Neural progenitor cell (in vitro differentiated cells): Measurements from ENCODE around the gene SSTR4. TPM values are rescaled to one million over a fixed set of nuclear protein-coding genes. Genes with fewer than 3 reads are reported as not detected.

ENCODE experiments used
- DNase-seq: peaks from one replicate; pipeline ENCODE4 v3.0.0-alpha.2; 2016; ENCODE audit warnings: low spot score
- H2AFZ ChIP-seq: fragments of 200-600 bp; sonication (generic); replicated peaks from 2 replicates; pipeline ENCODE4 v1.6.1; 2016; ENCODE audit warnings: antibody characterized with exemption
- H3F3A ChIP-seq: fragments of 200-600 bp; sonication (generic); 2 replicates; pipeline ENCODE4 v1.6.1; 2016; ENCODE audit warnings: antibody characterized with exemption, low read depth
- H3K27ac ChIP-seq: fragments of 200-600 bp; sonication (generic); 2 replicates; pipeline ENCODE4 v1.5.1; 2016; ENCODE audit warnings: mild to moderate bottlenecking
- H3K27me3 ChIP-seq: fragments of 200-600 bp; sonication (generic); 2 replicates; pipeline ENCODE4 v1.6.1; 2016; ENCODE audit warnings: mild to moderate bottlenecking, moderate library complexity
- H3K36me3 ChIP-seq: fragments of 200-600 bp; sonication (generic); 2 replicates; pipeline ENCODE4 v1.5.1; 2016
- H3K4me1 ChIP-seq: fragments of 200-600 bp; sonication (generic); 2 replicates; pipeline ENCODE4 v1.6.1; 2016; ENCODE audit warnings: mixed run types
- H3K4me2 ChIP-seq: fragments of 200-600 bp; sonication (generic); 2 replicates; pipeline ENCODE4 v1.6.1; 2016
- H3K4me3 ChIP-seq: fragments of 200-600 bp; sonication (generic); 2 replicates; pipeline ENCODE4 v1.5.1; 2016
- H3K79me2 ChIP-seq: fragments of 200-600 bp; sonication (generic); 2 replicates; pipeline ENCODE4 v1.6.1; 2016; ENCODE audit warnings: low read depth
- H3K9ac ChIP-seq: fragments of 200-600 bp; sonication (generic); 2 replicates; pipeline ENCODE4 v1.6.1; 2016
- H3K9me3 ChIP-seq: fragments of 200-600 bp; sonication (generic); 2 replicates; pipeline ENCODE4 v1.5.1; 2016; ENCODE audit warnings: low read depth
- H4K20me1 ChIP-seq: fragments of 200-600 bp; sonication (generic); 2 replicates; pipeline ENCODE4 v1.6.1; 2016; ENCODE audit warnings: low read depth
- H3K27ac Mint-ChIP-seq: 3 replicates; pipeline ENCODE4 v1.8.0; 2021; ENCODE audit warnings: mixed read lengths
- H3K27me3 Mint-ChIP-seq: 2 replicates; pipeline ENCODE4 v1.8.0; 2022; ENCODE audit warnings: low read depth, mild to moderate bottlenecking, inconsistent platforms, moderate library complexity, mixed read lengths; ENCODE audit not compliant: insufficient read depth
- H3K36me3 Mint-ChIP-seq: 3 replicates; pipeline ENCODE4 v1.8.0; 2021; ENCODE audit warnings: mixed read lengths
- H3K4me1 Mint-ChIP-seq: 3 replicates; pipeline ENCODE4 v1.8.0; 2021; ENCODE audit warnings: mixed read lengths
- H3K4me3 Mint-ChIP-seq: 3 replicates; pipeline ENCODE4 v1.8.0; 2021; ENCODE audit warnings: mild to moderate bottlenecking, moderate library complexity, mixed read lengths
- H3K9me3 Mint-ChIP-seq: 3 replicates; pipeline ENCODE4 v1.8.0; 2020; ENCODE audit warnings: mixed read lengths
- EZH2 ChIP-seq: fragments of 200-600 bp; sonication (generic); IDR thresholded peaks from 2 replicates; pipeline ENCODE4 v1.6.1; 2017; ENCODE audit warnings: antibody characterized with exemption, mild to moderate bottlenecking, moderate library complexity
- EZH2phosphoT487 ChIP-seq: fragments of 200-600 bp; sonication (generic); IDR thresholded peaks from 2 replicates; pipeline ENCODE4 v1.6.1; 2017; ENCODE audit warnings: antibody characterized with exemption
- total RNA-seq: library from RNA; depleted of rRNA; stranded (reverse); fragments of >200 nt; gene quantifications from 2 replicates; pipeline ENCODE4 v1.2.3, GENCODE V29; 2015; ENCODE audit warnings: low replicate concordance
- TF ChIP-seq, protein P1 (sequence below): fragments of 200-600 bp; sonication (generic); IDR thresholded peaks from 2 replicates; pipeline ENCODE4 v1.5.1; 2017; ENCODE audit warnings: antibody characterized with exemption, mild to moderate bottlenecking

The SSTR4 gene
- total RNA-seq, 1 donor from 2014 or later: not detected

DNA sequence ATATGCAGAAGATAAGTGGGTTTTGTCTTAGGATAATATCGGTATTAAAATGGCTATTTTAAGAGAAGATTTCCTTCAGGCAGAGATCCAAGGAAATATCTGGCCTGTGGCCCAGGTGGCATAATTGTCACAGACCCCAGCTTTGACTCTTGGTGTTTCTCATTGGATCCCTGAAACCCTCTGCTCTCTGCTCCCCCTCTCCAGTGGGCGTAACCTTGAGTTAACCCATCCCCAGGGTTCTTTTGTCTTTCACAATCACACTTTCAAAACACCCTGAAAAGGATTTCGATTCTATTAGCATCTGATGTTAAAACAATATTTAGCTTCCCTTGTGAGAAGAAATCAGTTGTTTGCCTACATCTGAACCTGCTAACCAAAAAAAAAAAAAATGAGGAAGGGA, 7.2 kb downstream of the SSTR4 start:
- Histone ChIP-seq H3K4me3 (no peak overlapping the region), H3K4me1 (peaks cover 12% of the 10 kb centered on the region), H2AFZ (no peak overlapping the region), H3K27me3 (peaks cover 97% of the 10 kb centered on the region), H3K9ac (no peak overlapping the region), H3K27ac (no peak overlapping the region), H3F3A (no peaks in the 10 kb centered on the region), H3K9me3 (no peaks in the 10 kb centered on the region), H3K79me2 (no peaks in the 10 kb centered on the region), H3K4me2 (peak overlapping the region; percentile 36), H3K36me3 (no peaks in the 10 kb centered on the region), H4K20me1 (no peaks in the 10 kb centered on the region)
- Mint-ChIP-seq H3K27me3 (peaks cover 33% of the 10 kb centered on the region), H3K36me3 (no peaks in the 10 kb centered on the region), H3K4me3 (no peak overlapping the region), H3K9me3 (peaks cover 3% of the 10 kb centered on the region), H3K27ac (no peak overlapping the region), H3K4me1 (no peaks in the 10 kb centered on the region)
- TF ChIP-seq EZH2phosphoT487: no peak
- TF ChIP-seq, protein P1, sequence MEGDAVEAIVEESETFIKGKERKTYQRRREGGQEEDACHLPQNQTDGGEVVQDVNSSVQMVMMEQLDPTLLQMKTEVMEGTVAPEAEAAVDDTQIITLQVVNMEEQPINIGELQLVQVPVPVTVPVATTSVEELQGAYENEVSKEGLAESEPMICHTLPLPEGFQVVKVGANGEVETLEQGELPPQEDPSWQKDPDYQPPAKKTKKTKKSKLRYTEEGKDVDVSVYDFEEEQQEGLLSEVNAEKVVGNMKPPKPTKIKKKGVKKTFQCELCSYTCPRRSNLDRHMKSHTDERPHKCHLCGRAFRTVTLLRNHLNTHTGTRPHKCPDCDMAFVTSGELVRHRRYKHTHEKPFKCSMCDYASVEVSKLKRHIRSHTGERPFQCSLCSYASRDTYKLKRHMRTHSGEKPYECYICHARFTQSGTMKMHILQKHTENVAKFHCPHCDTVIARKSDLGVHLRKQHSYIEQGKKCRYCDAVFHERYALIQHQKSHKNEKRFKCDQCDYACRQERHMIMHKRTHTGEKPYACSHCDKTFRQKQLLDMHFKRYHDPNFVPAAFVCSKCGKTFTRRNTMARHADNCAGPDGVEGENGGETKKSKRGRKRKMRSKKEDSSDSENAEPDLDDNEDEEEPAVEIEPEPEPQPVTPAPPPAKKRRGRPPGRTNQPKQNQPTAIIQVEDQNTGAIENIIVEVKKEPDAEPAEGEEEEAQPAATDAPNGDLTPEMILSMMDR: no peak
- DNase-seq: peak; percentile 27

DNA sequence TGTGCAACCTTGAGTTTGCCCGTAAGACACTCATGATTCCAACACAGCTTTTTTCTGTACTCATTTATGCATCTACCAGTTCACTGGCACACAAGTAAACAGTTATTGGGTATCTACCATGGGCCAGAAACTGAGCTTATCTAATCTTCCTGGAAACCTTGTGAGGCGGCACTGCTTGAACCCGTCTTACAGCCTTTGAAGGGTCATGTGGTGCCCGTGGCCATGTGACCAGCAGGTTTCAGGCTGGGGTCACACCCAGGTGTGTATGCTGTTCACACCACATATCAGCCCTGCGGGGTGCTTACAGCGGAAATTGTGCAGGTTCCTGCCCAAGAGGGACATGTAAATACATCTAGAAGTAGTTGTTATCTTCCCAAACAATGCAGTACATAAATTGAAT, 8.3 kb downstream of the SSTR4 start:
- TF ChIP-seq, protein P1: no peak
- TF ChIP-seq EZH2: no peak
- TF ChIP-seq EZH2phosphoT487: no peak
- no peak for DNase-seq
- no peak overlapping the region for H3K27ac Mint-ChIP-seq
- Histone ChIP-seq H3K27ac (no peak overlapping the region), H3K27me3 (peaks cover 97% of the 10 kb centered on the region), H3K4me1 (peaks cover 12% of the 10 kb centered on the region), H3K79me2 (no peaks in the 10 kb centered on the region), H3K4me2 (no peak overlapping the region), H3K9me3 (no peaks in the 10 kb centered on the region), H3K36me3 (no peaks in the 10 kb centered on the region), H2AFZ (no peak overlapping the region), H3K9ac (no peak overlapping the region), H3F3A (no peaks in the 10 kb centered on the region), H4K20me1 (peaks cover 6% of the 10 kb centered on the region), H3K4me3 (no peak overlapping the region)
- H3K4me3 Mint-ChIP-seq: no peak overlapping the region
- H3K9me3 Mint-ChIP-seq: peaks cover 3% of the 10 kb centered on the region
- H3K36me3 Mint-ChIP-seq: no peaks in the 10 kb centered on the region
- H3K4me1 Mint-ChIP-seq: no peaks in the 10 kb centered on the region
- peaks cover 34% of the 10 kb centered on the region for H3K27me3 Mint-ChIP-seq

DNA sequence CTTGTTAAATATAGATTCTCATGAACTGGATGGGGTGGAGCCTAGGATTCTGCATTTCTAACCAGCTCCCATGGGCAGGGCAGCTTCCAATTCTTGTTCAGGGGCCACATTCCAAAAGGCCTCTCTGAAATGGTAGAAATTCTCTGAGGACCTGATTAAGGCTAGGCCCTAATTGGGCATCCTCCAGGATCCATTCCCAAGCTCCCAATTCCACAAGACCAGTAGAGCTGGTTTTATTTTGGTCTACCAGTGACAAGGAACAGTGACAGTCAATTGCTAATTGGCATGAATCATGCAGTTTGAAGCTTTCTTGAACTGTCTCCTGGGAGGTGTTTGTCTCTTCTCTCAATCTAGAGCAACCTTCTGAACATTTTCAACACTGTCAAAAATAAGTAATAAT, 11.3 kb downstream of the SSTR4 start:
- H3K27me3 Mint-ChIP-seq: peaks cover 37% of the 10 kb centered on the region

More for the DNA sequence above, 11.3 kb downstream of the SSTR4 start:
- no peak overlapping the region for H2AFZ ChIP-seq
- no peak overlapping the region for H3K4me2 ChIP-seq
- Mint-ChIP-seq H3K36me3 (no peaks in the 10 kb centered on the region), H3K9me3 (no peaks in the 10 kb centered on the region), H3K4me3 (no peak overlapping the region), H3K27ac (no peak overlapping the region), H3K4me1 (peaks cover 9% of the 10 kb centered on the region)
- no peaks in the 10 kb centered on the region for H3K79me2 ChIP-seq
- TF ChIP-seq EZH2 (no peak), EZH2phosphoT487 (no peak)
- TF ChIP-seq, protein P1: no peak
- H3K4me1 ChIP-seq: peaks cover 22% of the 10 kb centered on the region
- H3K9me3 ChIP-seq: no peaks in the 10 kb centered on the region
- H3K9ac ChIP-seq: no peak overlapping the region
- peaks cover 94% of the 10 kb centered on the region for H3K27me3 ChIP-seq
- H3F3A ChIP-seq: peaks cover 18% of the 10 kb centered on the region
- DNase-seq: no peak
- peaks cover 17% of the 10 kb centered on the region for H4K20me1 ChIP-seq
- H3K4me3 ChIP-seq: no peak overlapping the region
- H3K36me3 ChIP-seq: no peaks in the 10 kb centered on the region
- H3K27ac ChIP-seq: no peak overlapping the region
